Panc1 (cell line): ENCODE data around the gene RARA. TPM values are rescaled to one million over a fixed set of nuclear protein-coding genes. Genes with fewer than 3 reads are reported as not detected.

Source experiments
- ATAC-seq: fragments of 200-7000 bp; cut with Tn5 transposase; 2 replicates; pipeline ENCODE4 v1.9.1; 2020; ENCODE audit warnings: mild to moderate bottlenecking, moderate library complexity
- BruUV-seq: library from RNA; stranded (reverse); fragments of 400-500 nt; replicated peaks from 2 replicates; lab custom pipeline; 2021; lab: Mats Ljungman, UMichigan
- CTCF ChIA-PET: fragments of 300-600 bp; sonication (Branson Sonifier 250); formaldehyde crosslinking; loops from one replicate; lab custom pipeline; 2022; ENCODE audit warnings: antibody characterized with exemption; lab: Charles Lee
- POLR2A ChIA-PET: fragments of 300-600 bp; sonication (Branson Sonifier 250); formaldehyde crosslinking; loops from one replicate; lab custom pipeline; 2022; ENCODE audit warnings: antibody characterized with exemption; lab: Charles Lee
- DNase-seq: peaks from one replicate; pipeline ENCODE4 v3.0.0-alpha.2; 2010; ENCODE audit warnings: low read depth, low spot score
- H3K27ac ChIP-seq: 2 replicates; pipeline ENCODE4 v1.5.1; 2011; ENCODE audit warnings: mild to moderate bottlenecking, low read length, inconsistent platforms
- H3K27me3 ChIP-seq: fragments of 200-500 bp; sonication (Bioruptor generic); 2 replicates; pipeline ENCODE4 v1.6.0; 2014; ENCODE audit warnings: low read length, inconsistent platforms; ENCODE audit not compliant: control insufficient read depth, insufficient read depth
- H3K36me3 ChIP-seq: fragments of 200-500 bp; sonication (Bioruptor generic); 2 replicates; pipeline ENCODE4 v1.5.1; 2014; ENCODE audit warnings: inconsistent platforms, mild to moderate bottlenecking, low read length, moderate library complexity; ENCODE audit not compliant: control insufficient read depth, insufficient read depth
- H3K4me1 ChIP-seq: 2 replicates; pipeline ENCODE4 v1.5.1; 2011; ENCODE audit warnings: inconsistent platforms, mild to moderate bottlenecking, low read length, moderate library complexity; ENCODE audit not compliant: control insufficient read depth, insufficient read depth
- H3K4me3 ChIP-seq, 2 experiments: 2 replicates each; pipeline ENCODE4 v1.5.1; 2011 to 2012; ENCODE audit warnings: low read depth in 2 of 2, low read length in 2 of 2, mild to moderate bottlenecking in 2 of 2, inconsistent platforms in 1 of 2, moderate library complexity in 1 of 2
- H3K9me3 ChIP-seq: fragments of 200-500 bp; sonication (Bioruptor generic); 2 replicates; pipeline ENCODE4 v1.5.1; 2014; ENCODE audit warnings: low read depth, mild to moderate bottlenecking, inconsistent platforms, low read length, moderate library complexity; ENCODE audit not compliant: control insufficient read depth, insufficient read depth
- CTCF ChIP-seq: fragments of 450-650 bp; IDR thresholded peaks from 2 replicates; pipeline ENCODE4 v1.5.1; 2017; ENCODE audit warnings: mild to moderate bottlenecking
- POLR2AphosphoS5 ChIP-seq: IDR thresholded peaks from 2 replicates; pipeline ENCODE4 v1.6.1; 2012; ENCODE audit warnings: mild to moderate bottlenecking, low read depth, low read length, moderate library complexity
- SIN3A ChIP-seq: IDR thresholded peaks from 2 replicates; pipeline ENCODE4 v1.6.1; 2012; ENCODE audit warnings: low read depth, mild to moderate bottlenecking, low read length, moderate library complexity, borderline replicate concordance; ENCODE audit not compliant: insufficient read depth
- TCF7L2 ChIP-seq: IDR thresholded peaks from 2 replicates; pipeline ENCODE4 v1.6.1; 2011; ENCODE audit warnings: mild to moderate bottlenecking, low read depth, low read length, inconsistent platforms
- in situ Hi-C: cut with HindIII; loops from 2 replicates; pipeline ENCODE4 v1.10.0; 2016; ENCODE audit warnings: low sequenced_read_pairs, low pct_unique_long_range_greater_than_20kb
- intact Hi-C: fragments of 100-400 bp; cut with micrococcal nuclease; formaldehyde crosslinking; loops from one replicate; pipeline ENCODE4 v1.10.0; 2022; ENCODE audit not compliant: unreplicated experiment
- total RNA-seq: library from RNA; stranded (reverse); gene quantifications from one replicate; pipeline ENCODE4 v1.2.1, GENCODE V29; 2021; ENCODE audit not compliant: unreplicated experiment
- TF ChIP-seq, protein P1 (sequence below), 2 experiments: IDR thresholded peaks; 2 replicates each; pipeline ENCODE4 v1.6.1; 2011 to 2012; ENCODE audit warnings: low read depth in 2 of 2, control low read depth in 1 of 2, low read length in 1 of 2, mild to moderate bottlenecking in 1 of 2, moderate library complexity in 1 of 2; ENCODE audit not compliant: insufficient read depth in 1 of 2

The RARA gene
- total RNA-seq, 1 experiment from 2014 or later: 55.6 TPM

DNA sequence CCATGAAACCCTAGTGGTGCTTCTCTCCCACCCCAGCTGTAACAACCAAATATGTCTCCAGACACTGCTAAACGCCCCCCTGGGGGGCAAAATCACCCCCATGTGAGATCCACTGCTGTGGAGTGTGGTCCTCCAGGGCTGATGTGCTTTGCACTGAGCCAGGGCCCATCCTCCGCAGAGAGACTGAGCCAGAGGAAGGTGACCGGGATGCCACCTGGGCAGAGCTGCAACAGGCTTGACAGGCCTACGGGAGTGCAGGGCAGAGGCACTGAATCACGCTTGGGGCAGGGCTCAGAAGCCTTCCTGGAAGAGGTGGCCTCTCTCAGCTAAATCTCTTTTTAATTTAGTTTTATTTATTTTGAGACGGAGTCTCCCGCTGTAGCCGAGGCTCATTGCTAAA lies 51.1 kb downstream of the RARA start:
- no peaks in the 10 kb centered on the region for H3K9me3 ChIP-seq
- H3K27me3 ChIP-seq: no peaks in the 10 kb centered on the region
- no TSS peak for BruUV-seq
- no peak overlapping the region for H3K4me3 ChIP-seq
- in situ Hi-C loops (no loop called here), intact Hi-C loops (no loop called here)
- TF ChIP-seq CTCF: no peak
- no peak for TF ChIP-seq POLR2AphosphoS5
- TF ChIP-seq TCF7L2: no peak
- TF ChIP-seq, protein P1, sequence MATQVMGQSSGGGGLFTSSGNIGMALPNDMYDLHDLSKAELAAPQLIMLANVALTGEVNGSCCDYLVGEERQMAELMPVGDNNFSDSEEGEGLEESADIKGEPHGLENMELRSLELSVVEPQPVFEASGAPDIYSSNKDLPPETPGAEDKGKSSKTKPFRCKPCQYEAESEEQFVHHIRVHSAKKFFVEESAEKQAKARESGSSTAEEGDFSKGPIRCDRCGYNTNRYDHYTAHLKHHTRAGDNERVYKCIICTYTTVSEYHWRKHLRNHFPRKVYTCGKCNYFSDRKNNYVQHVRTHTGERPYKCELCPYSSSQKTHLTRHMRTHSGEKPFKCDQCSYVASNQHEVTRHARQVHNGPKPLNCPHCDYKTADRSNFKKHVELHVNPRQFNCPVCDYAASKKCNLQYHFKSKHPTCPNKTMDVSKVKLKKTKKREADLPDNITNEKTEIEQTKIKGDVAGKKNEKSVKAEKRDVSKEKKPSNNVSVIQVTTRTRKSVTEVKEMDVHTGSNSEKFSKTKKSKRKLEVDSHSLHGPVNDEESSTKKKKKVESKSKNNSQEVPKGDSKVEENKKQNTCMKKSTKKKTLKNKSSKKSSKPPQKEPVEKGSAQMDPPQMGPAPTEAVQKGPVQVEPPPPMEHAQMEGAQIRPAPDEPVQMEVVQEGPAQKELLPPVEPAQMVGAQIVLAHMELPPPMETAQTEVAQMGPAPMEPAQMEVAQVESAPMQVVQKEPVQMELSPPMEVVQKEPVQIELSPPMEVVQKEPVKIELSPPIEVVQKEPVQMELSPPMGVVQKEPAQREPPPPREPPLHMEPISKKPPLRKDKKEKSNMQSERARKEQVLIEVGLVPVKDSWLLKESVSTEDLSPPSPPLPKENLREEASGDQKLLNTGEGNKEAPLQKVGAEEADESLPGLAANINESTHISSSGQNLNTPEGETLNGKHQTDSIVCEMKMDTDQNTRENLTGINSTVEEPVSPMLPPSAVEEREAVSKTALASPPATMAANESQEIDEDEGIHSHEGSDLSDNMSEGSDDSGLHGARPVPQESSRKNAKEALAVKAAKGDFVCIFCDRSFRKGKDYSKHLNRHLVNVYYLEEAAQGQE (IDR thresholded peaks at IDR 0.05; ENCODE audit: insufficient read depth in 1 of 2, low read depth in 2 of 2, low read length in 1 of 2): no peak
- no peak for TF ChIP-seq SIN3A
- H3K36me3 ChIP-seq: no peaks in the 10 kb centered on the region
- no peak overlapping the region for H3K27ac ChIP-seq
- CTCF ChIA-PET: no interaction called here
- peaks cover 15% of the 10 kb centered on the region; the same call in 1 of the 2 replicates for H3K4me1 ChIP-seq
- ATAC-seq (no peak), DNase-seq (no peak)
- POLR2A ChIA-PET: no interaction called here

GRCh38 chr17:40361063-40361924 lies 52.3 kb downstream of the RARA start:
- Histone ChIP-seq H3K9me3 (no peaks in the 10 kb centered on the region), H3K36me3 (no peaks in the 10 kb centered on the region), H3K27ac (no peak overlapping the region), H3K4me3 (no peak overlapping the region), H3K27me3 (no peaks in the 10 kb centered on the region), H3K4me1 (peaks cover 10% of the 10 kb centered on the region; the same call in 1 of the 2 replicates)
- in situ Hi-C loops (no loop called here), intact Hi-C loops (no loop called here)
- no peak for DNase-seq
- CTCF ChIA-PET: interaction anchor here (0.8 to 1.4 kb wide), 3 partner anchors 115 to 172 kb away, joined by 3 to 5 read pairs (median 4); no protein-coding TSS in a partner anchor
- BruUV-seq: no TSS peak
- no peak for ATAC-seq
- TF ChIP-seq SIN3A (no peak), TCF7L2 (no peak), POLR2AphosphoS5 (no peak)
- TF ChIP-seq, protein P1 (IDR thresholded peaks at IDR 0.05; ENCODE audit: insufficient read depth in 1 of 2, low read depth in 2 of 2, low read length in 1 of 2): no peak
- POLR2A ChIA-PET: no interaction called here
